PC-9 (cell line): ENCODE data around the gene CTDP1. TPM values are rescaled to one million over a fixed set of nuclear protein-coding genes. Genes with fewer than 3 reads are reported as not detected.

Experiments used
- BruUV-seq: library from RNA; stranded (reverse); fragments of 400-500 nt; replicated peaks from 2 replicates; lab custom pipeline; 2021; lab: Mats Ljungman, UMichigan
- CTCF ChIA-PET: fragments of 300-600 bp; sonication (Branson Sonifier 250); formaldehyde crosslinking; loops from one replicate; lab custom pipeline; 2022; ENCODE audit warnings: antibody characterized with exemption; lab: Charles Lee
- POLR2A ChIA-PET: fragments of 300-600 bp; sonication (Branson Sonifier 250); formaldehyde crosslinking; loops from one replicate; lab custom pipeline; 2022; ENCODE audit warnings: antibody characterized with exemption; ENCODE audit not compliant: unreplicated experiment; lab: Charles Lee
- DNase-seq, 2 experiments: peaks; one replicate each; pipeline versions ENCODE4 v3.0.0 to v3.0.0-alpha.2; 2015 to 2022; ENCODE audit warnings: mixed read lengths in 1 of 2
- H2AFZ ChIP-seq: fragments of 200-600 bp; sonication (generic); 2 replicates; pipeline ENCODE4 v1.8.1; 2017; ENCODE audit warnings: antibody characterized with exemption
- H3F3A ChIP-seq: fragments of 200-600 bp; sonication (generic); 2 replicates; pipeline ENCODE4 v1.8.1; 2017; ENCODE audit warnings: antibody characterized with exemption, mild to moderate bottlenecking, low read depth; ENCODE audit not compliant: insufficient read depth
- H3K27ac ChIP-seq: fragments of 200-600 bp; sonication (generic); 2 replicates; pipeline ENCODE4 v1.6.1; 2016; ENCODE audit warnings: mixed run types
- H3K27me3 ChIP-seq: fragments of 200-600 bp; sonication (generic); 2 replicates; pipeline ENCODE4 v1.6.1; 2016; ENCODE audit warnings: low read depth, mixed run types; ENCODE audit not compliant: insufficient read depth
- H3K36me3 ChIP-seq: fragments of 200-600 bp; sonication (generic); 2 replicates; pipeline ENCODE4 v1.6.1; 2016; ENCODE audit warnings: low read depth, mixed run types
- H3K4me1 ChIP-seq: fragments of 200-600 bp; sonication (generic); replicated peaks from 2 replicates; pipeline ENCODE4 v1.6.1; 2016; ENCODE audit warnings: mixed run types; ENCODE audit not compliant: insufficient read depth
- H3K4me2 ChIP-seq: fragments of 200-600 bp; sonication (generic); 2 replicates; pipeline ENCODE4 v1.6.1; 2017; ENCODE audit warnings: mixed run types
- H3K4me3 ChIP-seq: fragments of 200-600 bp; sonication (generic); 2 replicates; pipeline ENCODE4 v1.6.1; 2016; ENCODE audit warnings: mixed run types
- H3K79me2 ChIP-seq: fragments of 200-600 bp; sonication (generic); 2 replicates; pipeline ENCODE4 v1.6.1; 2017; ENCODE audit warnings: low read depth, mixed run types
- H3K9me2 ChIP-seq: fragments of 200-600 bp; sonication (generic); 2 replicates; pipeline ENCODE4 v1.8.1; 2017; ENCODE audit warnings: mild to moderate bottlenecking; ENCODE audit not compliant: insufficient read depth
- H3K9me3 ChIP-seq: fragments of 200-600 bp; sonication (generic); 2 replicates; pipeline ENCODE4 v1.8.1; 2016; ENCODE audit warnings: low read depth; ENCODE audit not compliant: insufficient read depth
- H4K20me1 ChIP-seq: fragments of 200-600 bp; sonication (generic); 2 replicates; pipeline ENCODE4 v1.8.1; 2017; ENCODE audit not compliant: insufficient read depth
- CTCF ChIP-seq: fragments of 200-600 bp; sonication (generic); conservative IDR thresholded peaks from 2 replicates; pipeline ENCODE4 v1.6.1; 2017; ENCODE audit warnings: mixed run types, antibody characterized with exemption, mild to moderate bottlenecking, moderate library complexity
- EZH2 ChIP-seq: fragments of 200-600 bp; sonication (generic); IDR thresholded peaks from 2 replicates; pipeline ENCODE4 v1.8.0; 2017; ENCODE audit warnings: antibody characterized with exemption, low read depth
- intact Hi-C: fragments of 100-400 bp; cut with micrococcal nuclease; formaldehyde crosslinking; loops from one replicate; pipeline ENCODE4 v1.10.0; 2022; ENCODE audit not compliant: unreplicated experiment
- total RNA-seq: library from RNA; stranded (reverse); gene quantifications from 2 replicates; pipeline ENCODE4 v1.2.3, GENCODE V29; 2021

The CTDP1 gene
- total RNA-seq, 1 experiment from 2014 or later: 16.0 TPM

DNA sequence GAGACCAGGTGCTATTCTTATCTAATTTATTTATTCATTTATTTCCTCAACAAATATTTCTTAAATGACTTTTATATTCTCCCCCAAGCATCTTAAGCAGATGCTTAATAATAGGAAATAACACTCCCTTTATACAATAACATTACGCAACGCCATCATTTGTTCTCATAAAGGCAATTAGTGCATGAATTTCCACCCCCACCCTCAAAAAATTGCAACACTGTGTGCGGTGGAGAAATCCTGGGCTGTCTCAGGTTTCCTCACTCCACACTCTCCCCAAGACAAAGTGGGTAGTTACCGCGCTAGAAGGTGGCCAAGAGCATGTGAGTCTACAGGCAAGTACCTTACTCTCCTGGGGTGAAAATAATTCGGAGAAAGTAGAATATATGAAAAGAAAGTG, 37.0 kb upstream of the CTDP1 start:
- Histone ChIP-seq H3K27ac (no peak overlapping the region), H3K4me2 (no peak overlapping the region), H3K4me1 (no peaks in the 10 kb centered on the region), H3K4me3 (no peak overlapping the region), H4K20me1 (no peaks in the 10 kb centered on the region), H3K9me2 (no peaks in the 10 kb centered on the region), H3K9me3 (no peaks in the 10 kb centered on the region), H3K27me3 (peaks cover 63% of the 10 kb centered on the region), H3K79me2 (no peaks in the 10 kb centered on the region), H3K36me3 (no peaks in the 10 kb centered on the region), H3F3A (no peaks in the 10 kb centered on the region), H2AFZ (no peak overlapping the region)
- no peak for DNase-seq
- POLR2A ChIA-PET: no interaction called here
- CTCF ChIA-PET: no interaction called here
- BruUV-seq: no TSS peak
- intact Hi-C loops: loop anchor here (10.0 kb wide), 1 partner anchor 118 kb away; no protein-coding TSS in a partner anchor
- TF ChIP-seq EZH2 (no peak), CTCF (no peak)

GRCh38 chr18:79643054-79643984, 36.3 kb upstream of the CTDP1 start:
- TF ChIP-seq EZH2: no peak
- TF ChIP-seq CTCF: no peak
- no peak overlapping the region for H3K4me3 ChIP-seq
- H3K4me1 ChIP-seq: no peaks in the 10 kb centered on the region
- no peaks in the 10 kb centered on the region for H3K79me2 ChIP-seq
- intact Hi-C loops: loop anchor here (10.0 kb wide), 1 partner anchor 119 kb away; no protein-coding TSS in a partner anchor
- H3K4me2 ChIP-seq: peak overlapping the region; percentile 35; the same call in 1 of the 2 replicates
- H3K9me2 ChIP-seq: no peaks in the 10 kb centered on the region
- H3K9me3 ChIP-seq: no peaks in the 10 kb centered on the region
- no peak overlapping the region for H3K27ac ChIP-seq
- no peak overlapping the region for H2AFZ ChIP-seq
- no TSS peak for BruUV-seq
- H4K20me1 ChIP-seq: no peaks in the 10 kb centered on the region
- peaks cover 69% of the 10 kb centered on the region for H3K27me3 ChIP-seq
- no peaks in the 10 kb centered on the region for H3K36me3 ChIP-seq
- DNase-seq: no peak
- POLR2A ChIA-PET: no interaction called here
- H3F3A ChIP-seq: no peaks in the 10 kb centered on the region
- CTCF ChIA-PET: interaction anchor here (0.6 kb wide), 1 partner anchor 150 kb away, joined by 4 read pairs; no protein-coding TSS in a partner anchor

- ChIA-PET CTCF (interaction anchor here (0.6 kb wide), 1 partner anchor 149 kb away, joined by 4 read pairs; no protein-coding TSS in a partner anchor), POLR2A (no interaction called here)
- no peak for TF ChIP-seq EZH2
- TF ChIP-seq CTCF: peak; percentile 97
- Histone ChIP-seq H3K4me2 (peak overlapping the region; percentile 35; the same call in 1 of the 2 replicates), H2AFZ (no peak overlapping the region), H3K9me2 (no peaks in the 10 kb centered on the region), H3K4me3 (no peak overlapping the region), H3K27me3 (peaks cover 70% of the 10 kb centered on the region), H3K27ac (no peak overlapping the region), H3K36me3 (no peaks in the 10 kb centered on the region), H3F3A (no peaks in the 10 kb centered on the region), H4K20me1 (no peaks in the 10 kb centered on the region), H3K4me1 (no peaks in the 10 kb centered on the region), H3K79me2 (no peaks in the 10 kb centered on the region), H3K9me3 (no peaks in the 10 kb centered on the region)
- intact Hi-C loops: loop anchor here (1.0 to 10.0 kb wide), 2 partner anchors 119 to 265 kb away; no protein-coding TSS in a partner anchor
- BruUV-seq: no TSS peak
- peak; percentile 48 to 53 for DNase-seq
These were observed 35.5 kb upstream of the CTDP1 start for GRCh38 chr18:79644006-79644665.
